ENCODE measurements around the gene ZNRF1.

- TF ChIP-seq, protein P1, sequence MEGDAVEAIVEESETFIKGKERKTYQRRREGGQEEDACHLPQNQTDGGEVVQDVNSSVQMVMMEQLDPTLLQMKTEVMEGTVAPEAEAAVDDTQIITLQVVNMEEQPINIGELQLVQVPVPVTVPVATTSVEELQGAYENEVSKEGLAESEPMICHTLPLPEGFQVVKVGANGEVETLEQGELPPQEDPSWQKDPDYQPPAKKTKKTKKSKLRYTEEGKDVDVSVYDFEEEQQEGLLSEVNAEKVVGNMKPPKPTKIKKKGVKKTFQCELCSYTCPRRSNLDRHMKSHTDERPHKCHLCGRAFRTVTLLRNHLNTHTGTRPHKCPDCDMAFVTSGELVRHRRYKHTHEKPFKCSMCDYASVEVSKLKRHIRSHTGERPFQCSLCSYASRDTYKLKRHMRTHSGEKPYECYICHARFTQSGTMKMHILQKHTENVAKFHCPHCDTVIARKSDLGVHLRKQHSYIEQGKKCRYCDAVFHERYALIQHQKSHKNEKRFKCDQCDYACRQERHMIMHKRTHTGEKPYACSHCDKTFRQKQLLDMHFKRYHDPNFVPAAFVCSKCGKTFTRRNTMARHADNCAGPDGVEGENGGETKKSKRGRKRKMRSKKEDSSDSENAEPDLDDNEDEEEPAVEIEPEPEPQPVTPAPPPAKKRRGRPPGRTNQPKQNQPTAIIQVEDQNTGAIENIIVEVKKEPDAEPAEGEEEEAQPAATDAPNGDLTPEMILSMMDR (IDR thresholded peaks at IDR 0.05), result no peak
- no peak for TF ChIP-seq POLR2A (IDR thresholded peaks at IDR 0.05; ENCODE audit: low read length)
- TF ChIP-seq RFX5 (IDR thresholded peaks at IDR 0.05), result no peak
- TF ChIP-seq, protein P2, sequence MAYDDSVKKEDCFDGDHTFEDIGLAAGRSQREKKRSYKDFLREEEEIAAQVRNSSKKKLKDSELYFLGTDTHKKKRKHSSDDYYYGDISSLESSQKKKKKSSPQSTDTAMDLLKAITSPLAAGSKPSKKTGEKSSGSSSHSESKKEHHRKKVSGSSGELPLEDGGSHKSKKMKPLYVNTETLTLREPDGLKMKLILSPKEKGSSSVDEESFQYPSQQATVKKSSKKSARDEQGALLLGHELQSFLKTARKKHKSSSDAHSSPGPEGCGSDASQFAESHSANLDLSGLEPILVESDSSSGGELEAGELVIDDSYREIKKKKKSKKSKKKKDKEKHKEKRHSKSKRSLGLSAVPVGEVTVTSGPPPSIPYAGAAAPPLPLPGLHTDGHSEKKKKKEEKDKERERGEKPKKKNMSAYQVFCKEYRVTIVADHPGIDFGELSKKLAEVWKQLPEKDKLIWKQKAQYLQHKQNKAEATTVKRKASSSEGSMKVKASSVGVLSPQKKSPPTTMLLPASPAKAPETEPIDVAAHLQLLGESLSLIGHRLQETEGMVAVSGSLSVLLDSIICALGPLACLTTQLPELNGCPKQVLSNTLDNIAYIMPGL (CRISPR knock-in tag; IDR thresholded peaks at IDR 0.05; ENCODE audit: borderline replicate concordance), result no peak
- TF ChIP-seq PHF8 (IDR thresholded peaks at IDR 0.05; ENCODE audit: borderline replicate concordance, low read depth), result no peak
- TF ChIP-seq CHD4 (IDR thresholded peaks at IDR 0.05; ENCODE audit: borderline replicate concordance), result no peak
- TF ChIP-seq EP300 (IDR thresholded peaks at IDR 0.05), result no peak
- no peak for TF ChIP-seq NR3C1 (IDR thresholded peaks at IDR 0.05)
- TF ChIP-seq EHMT2 (IDR thresholded peaks at IDR 0.05; ENCODE audit: low read depth), result no peak
- TF ChIP-seq MAZ (IDR thresholded peaks at IDR 0.05; ENCODE audit: borderline replicate concordance, low read depth, low read length), result no peak
- TF ChIP-seq TP53 (CRISPR knock-in tag; IDR thresholded peaks at IDR 0.05), result no peak
These were observed 49.2 kb downstream of the ZNRF1 start for GRCh38 chr16:75048054-75048453.

All from A549 (cell line).